HG03439 (cell line): Measurements from ENCODE around the gene IL6ST.
"Not testable (repeated sequence)": the region's sequence is repeated elsewhere in the genome, so short reads cannot be mapped to it uniquely, and the experiment has no call there.

ENCODE experiments used
- ATAC-seq: cut with Tn5 transposase; IDR thresholded peaks from one replicate; pipeline ENCODE4 v1.9.1; 2021; ENCODE audit warnings: mild to moderate bottlenecking, moderate library complexity; ENCODE audit not compliant: unreplicated experiment

Gene IL6ST

GRCh38 chr5:56006094-56006493 lies 11.3 kb upstream of the IL6ST start:
- ATAC-seq: no peak

- ATAC-seq: no peak
These were observed 10.1 kb upstream of the IL6ST start for GRCh38 chr5:56004874-56005273.

- ATAC-seq: no peak
These were observed 8.9 kb upstream of the IL6ST start for GRCh38 chr5:56003679-56004078.

GRCh38 chr5:56003179-56003578 lies 8.4 kb upstream of the IL6ST start:
- ATAC-seq: no peak

- ATAC-seq: no peak
These were observed 7.5 kb upstream of the IL6ST start for GRCh38 chr5:56002303-56002702.

GRCh38 chr5:56000221-56000620 lies 5.5 kb upstream of the IL6ST start:
- ATAC-seq: not testable (repeated sequence)

GRCh38 chr5:55998966-55999365 lies 4.2 kb upstream of the IL6ST start:
- ATAC-seq: no peak

- ATAC-seq: no peak
These were observed 3.1 kb upstream of the IL6ST start for GRCh38 chr5:55997742-55998351.

- peak; percentile 95 for ATAC-seq
These were observed 493 bp upstream of the IL6ST start for GRCh38 chr5:55994998-55995914.

GRCh38 chr5:55993731-55994494 lies 850 bp downstream of the IL6ST start:
- ATAC-seq: no peak

- ATAC-seq: no peak
These were observed 1.8 kb downstream of the IL6ST start for GRCh38 chr5:55993013-55993412.

GRCh38 chr5:55991768-55992486 lies 2.8 kb downstream of the IL6ST start:
- ATAC-seq: no peak

- not testable (repeated sequence) for ATAC-seq
These were observed 3.9 kb downstream of the IL6ST start for GRCh38 chr5:55990895-55991294.

GRCh38 chr5:55989860-55990259 lies 4.9 kb downstream of the IL6ST start:
- ATAC-seq: no peak

- no peak for ATAC-seq
These were observed 5.7 kb downstream of the IL6ST start for GRCh38 chr5:55988979-55989638.

GRCh38 chr5:55988428-55988827 lies 6.3 kb downstream of the IL6ST start:
- not testable (repeated sequence) for ATAC-seq

GRCh38 chr5:55986931-55987330 lies 7.8 kb downstream of the IL6ST start:
- no peak for ATAC-seq

- no peak for ATAC-seq
These were observed 9.6 kb downstream of the IL6ST start for GRCh38 chr5:55985181-55985580.

GRCh38 chr5:55983986-55984385 lies 10.8 kb downstream of the IL6ST start:
- ATAC-seq: no peak

GRCh38 chr5:55982957-55983381 lies 11.8 kb downstream of the IL6ST start:
- no peak for ATAC-seq
